Neural cell (in vitro differentiated cells): ENCODE data around the gene UBXN1.

ENCODE experiments used
- EP300 ChIP-seq: fragments of 450-650 bp; conservative IDR thresholded peaks from 2 replicates; pipeline ENCODE4 v1.6.1; 2014; ENCODE audit warnings: antibody characterized with exemption, mild to moderate bottlenecking, moderate library complexity; ENCODE audit not compliant: poor library complexity, severe bottlenecking
- EZH2 ChIP-seq: fragments of 200-600, 300-800 bp; shearing (Covaris generic), sonication (generic); IDR thresholded peaks from 2 replicates; pipeline ENCODE4 v1.6.1; 2014; ENCODE audit warnings: antibody characterized with exemption, low read length, borderline replicate concordance, mild to moderate bottlenecking; ENCODE audit not compliant: insufficient read depth, poor library complexity, severe bottlenecking
- MXI1 ChIP-seq: fragments of 450-650 bp; conservative IDR thresholded peaks from 2 replicates; pipeline ENCODE4 v1.6.1; 2014; ENCODE audit warnings: antibody characterized with exemption, mild to moderate bottlenecking; ENCODE audit not compliant: poor library complexity, severe bottlenecking
- POLR2AphosphoS5 ChIP-seq: IDR thresholded peaks from 2 replicates; pipeline ENCODE4 v1.6.1; 2012
- RAD21 ChIP-seq: fragments of 450-650 bp; conservative IDR thresholded peaks from 2 replicates; pipeline ENCODE4 v1.6.1; 2014; ENCODE audit warnings: antibody characterized with exemption, mild to moderate bottlenecking, moderate library complexity
- SMC3 ChIP-seq: fragments of 450-650 bp; conservative IDR thresholded peaks from 2 replicates; pipeline ENCODE4 v1.6.1; 2014; ENCODE audit warnings: antibody characterized with exemption, mild to moderate bottlenecking, moderate library complexity; ENCODE audit not compliant: poor library complexity
- TAF1 ChIP-seq: IDR thresholded peaks from 2 replicates; pipeline ENCODE4 v1.6.1; 2012; ENCODE audit warnings: low read depth
- TF ChIP-seq, protein P1 (sequence below): fragments of 450-650 bp; IDR thresholded peaks from 2 replicates; pipeline ENCODE4 v1.5.1; 2014; ENCODE audit warnings: antibody characterized with exemption, mild to moderate bottlenecking, moderate library complexity; ENCODE audit not compliant: poor library complexity, severe bottlenecking
- TF ChIP-seq, protein P2 (sequence below): IDR thresholded peaks from 2 replicates; pipeline ENCODE4 v1.6.1; 2012; ENCODE audit warnings: borderline replicate concordance

DNA sequence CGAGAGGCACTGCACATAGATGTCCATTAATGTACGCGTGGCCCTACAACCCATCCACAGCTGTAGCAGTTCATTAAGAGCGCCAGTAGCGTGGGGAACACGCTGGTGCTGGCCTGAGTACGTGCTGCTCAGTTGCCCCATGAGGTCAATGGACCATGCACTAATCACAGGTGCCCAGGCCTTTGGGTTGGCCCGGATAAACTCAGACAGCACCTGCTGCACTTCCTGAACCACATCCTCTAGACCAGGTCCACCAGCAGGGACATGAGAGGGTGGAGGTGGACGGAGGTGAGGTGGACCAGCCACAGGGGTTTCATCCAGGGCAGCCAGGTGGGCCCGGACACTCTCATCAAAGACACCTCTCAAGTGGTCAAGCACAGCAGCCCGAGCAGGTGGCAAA, 29.4 kb downstream of the UBXN1 start:
- no peak for TF ChIP-seq EP300
- no peak for TF ChIP-seq EZH2
- TF ChIP-seq, protein P1, sequence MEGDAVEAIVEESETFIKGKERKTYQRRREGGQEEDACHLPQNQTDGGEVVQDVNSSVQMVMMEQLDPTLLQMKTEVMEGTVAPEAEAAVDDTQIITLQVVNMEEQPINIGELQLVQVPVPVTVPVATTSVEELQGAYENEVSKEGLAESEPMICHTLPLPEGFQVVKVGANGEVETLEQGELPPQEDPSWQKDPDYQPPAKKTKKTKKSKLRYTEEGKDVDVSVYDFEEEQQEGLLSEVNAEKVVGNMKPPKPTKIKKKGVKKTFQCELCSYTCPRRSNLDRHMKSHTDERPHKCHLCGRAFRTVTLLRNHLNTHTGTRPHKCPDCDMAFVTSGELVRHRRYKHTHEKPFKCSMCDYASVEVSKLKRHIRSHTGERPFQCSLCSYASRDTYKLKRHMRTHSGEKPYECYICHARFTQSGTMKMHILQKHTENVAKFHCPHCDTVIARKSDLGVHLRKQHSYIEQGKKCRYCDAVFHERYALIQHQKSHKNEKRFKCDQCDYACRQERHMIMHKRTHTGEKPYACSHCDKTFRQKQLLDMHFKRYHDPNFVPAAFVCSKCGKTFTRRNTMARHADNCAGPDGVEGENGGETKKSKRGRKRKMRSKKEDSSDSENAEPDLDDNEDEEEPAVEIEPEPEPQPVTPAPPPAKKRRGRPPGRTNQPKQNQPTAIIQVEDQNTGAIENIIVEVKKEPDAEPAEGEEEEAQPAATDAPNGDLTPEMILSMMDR: no peak
- TF ChIP-seq POLR2AphosphoS5: no peak
- no peak for TF ChIP-seq SMC3
- no peak for TF ChIP-seq MXI1
- no peak for TF ChIP-seq RAD21
- TF ChIP-seq, protein P2, sequence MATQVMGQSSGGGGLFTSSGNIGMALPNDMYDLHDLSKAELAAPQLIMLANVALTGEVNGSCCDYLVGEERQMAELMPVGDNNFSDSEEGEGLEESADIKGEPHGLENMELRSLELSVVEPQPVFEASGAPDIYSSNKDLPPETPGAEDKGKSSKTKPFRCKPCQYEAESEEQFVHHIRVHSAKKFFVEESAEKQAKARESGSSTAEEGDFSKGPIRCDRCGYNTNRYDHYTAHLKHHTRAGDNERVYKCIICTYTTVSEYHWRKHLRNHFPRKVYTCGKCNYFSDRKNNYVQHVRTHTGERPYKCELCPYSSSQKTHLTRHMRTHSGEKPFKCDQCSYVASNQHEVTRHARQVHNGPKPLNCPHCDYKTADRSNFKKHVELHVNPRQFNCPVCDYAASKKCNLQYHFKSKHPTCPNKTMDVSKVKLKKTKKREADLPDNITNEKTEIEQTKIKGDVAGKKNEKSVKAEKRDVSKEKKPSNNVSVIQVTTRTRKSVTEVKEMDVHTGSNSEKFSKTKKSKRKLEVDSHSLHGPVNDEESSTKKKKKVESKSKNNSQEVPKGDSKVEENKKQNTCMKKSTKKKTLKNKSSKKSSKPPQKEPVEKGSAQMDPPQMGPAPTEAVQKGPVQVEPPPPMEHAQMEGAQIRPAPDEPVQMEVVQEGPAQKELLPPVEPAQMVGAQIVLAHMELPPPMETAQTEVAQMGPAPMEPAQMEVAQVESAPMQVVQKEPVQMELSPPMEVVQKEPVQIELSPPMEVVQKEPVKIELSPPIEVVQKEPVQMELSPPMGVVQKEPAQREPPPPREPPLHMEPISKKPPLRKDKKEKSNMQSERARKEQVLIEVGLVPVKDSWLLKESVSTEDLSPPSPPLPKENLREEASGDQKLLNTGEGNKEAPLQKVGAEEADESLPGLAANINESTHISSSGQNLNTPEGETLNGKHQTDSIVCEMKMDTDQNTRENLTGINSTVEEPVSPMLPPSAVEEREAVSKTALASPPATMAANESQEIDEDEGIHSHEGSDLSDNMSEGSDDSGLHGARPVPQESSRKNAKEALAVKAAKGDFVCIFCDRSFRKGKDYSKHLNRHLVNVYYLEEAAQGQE: no peak
- TF ChIP-seq TAF1: no peak
